GM21717 (cell line): ENCODE data around the gene SLC35B2.

Source experiments
- ATAC-seq: cut with Tn5 transposase; IDR thresholded peaks from one replicate; pipeline ENCODE4 v1.9.1; 2021; ENCODE audit warnings: mild to moderate bottlenecking, moderate library complexity; ENCODE audit not compliant: unreplicated experiment

Gene SLC35B2

DNA sequence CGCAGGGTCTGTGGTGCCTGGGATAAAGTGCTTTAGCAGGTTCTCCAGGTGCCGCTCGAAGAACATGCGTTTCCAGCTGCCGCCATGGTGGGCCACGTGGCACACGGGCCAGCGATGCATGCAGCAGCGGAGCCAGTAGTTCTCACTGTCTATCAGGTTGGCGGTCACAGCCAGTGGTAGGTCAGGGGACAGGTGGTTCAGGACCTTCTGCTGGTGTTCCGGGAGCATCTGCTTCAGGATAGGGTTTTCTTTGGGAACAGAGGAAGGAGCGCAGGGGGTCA, 28.9 kb upstream of the SLC35B2 start:
- no peak for ATAC-seq

DNA sequence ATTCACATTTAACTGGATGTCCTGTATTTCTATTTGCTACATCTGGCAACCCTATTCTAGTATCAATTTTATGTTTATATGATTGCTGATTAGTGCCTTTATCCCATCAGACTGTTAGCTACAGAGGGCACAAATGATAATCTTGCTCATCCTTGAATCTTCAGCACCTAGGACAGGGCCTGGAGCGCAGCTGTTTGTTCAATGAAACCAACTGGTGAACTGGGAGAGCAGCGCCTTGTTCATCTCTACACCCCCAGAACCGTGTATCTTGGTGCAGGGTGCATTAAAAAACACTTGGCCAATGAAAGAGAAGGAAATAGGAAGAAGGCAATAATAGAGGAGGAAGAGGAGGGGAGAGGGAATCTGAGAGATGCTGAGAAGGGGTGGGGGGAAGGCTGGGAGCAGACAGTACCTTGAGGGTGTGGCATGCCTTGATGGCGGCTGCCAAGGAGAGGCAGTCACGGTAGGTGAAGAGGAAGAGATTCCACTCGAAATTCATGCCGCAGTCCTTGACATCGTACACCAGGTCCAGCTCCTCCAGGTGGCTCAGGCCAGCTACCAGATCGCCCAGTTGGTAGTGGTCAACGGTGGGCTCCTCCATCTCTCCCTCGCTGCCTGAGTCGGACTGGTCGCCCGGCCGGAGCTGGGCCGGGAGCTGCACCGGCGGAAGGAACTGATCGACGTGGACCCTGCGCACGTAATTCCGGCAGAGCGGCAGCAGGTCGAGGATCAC, 28.4 kb upstream of the SLC35B2 start:
- no peak for ATAC-seq

DNA sequence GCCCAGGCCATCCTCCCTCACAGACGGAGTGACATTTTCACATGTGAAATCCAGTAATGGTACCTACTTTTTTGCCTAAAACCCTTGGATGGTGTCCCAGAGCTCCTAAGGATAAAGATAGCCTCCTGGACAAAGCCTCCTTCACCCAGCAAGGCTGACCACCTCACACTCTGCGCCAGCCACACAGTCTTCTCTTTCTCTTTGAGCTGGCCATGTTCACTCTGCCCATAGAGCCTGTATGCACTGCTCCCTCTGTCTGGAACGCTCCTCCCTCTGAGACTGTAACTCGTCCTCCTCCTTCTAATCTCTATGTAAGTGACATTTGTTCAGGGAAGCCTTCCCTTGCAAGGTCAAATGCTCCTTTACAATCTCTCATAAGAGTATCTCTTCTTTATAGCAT, 27.5 kb upstream of the SLC35B2 start:
- no peak for ATAC-seq

DNA sequence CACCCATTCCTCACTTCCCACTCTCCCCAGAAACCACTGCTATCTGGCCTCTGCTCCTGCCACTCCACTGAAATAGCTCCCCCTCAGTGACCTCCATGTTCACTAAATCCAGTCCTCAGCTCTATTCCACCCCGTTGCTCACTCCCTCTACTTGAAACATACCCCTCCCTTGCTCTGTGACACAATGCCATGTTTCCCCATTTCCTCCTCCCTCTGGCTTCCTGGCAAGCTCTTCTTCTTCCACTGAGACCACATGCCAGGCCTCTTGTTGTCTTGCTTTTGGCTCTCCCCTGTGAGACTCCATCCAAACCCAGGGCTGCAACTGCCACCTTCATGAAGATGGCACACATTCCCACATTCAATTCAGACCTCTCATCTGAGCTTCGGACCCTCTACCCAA, 26.8 kb upstream of the SLC35B2 start:
- no peak for ATAC-seq

DNA sequence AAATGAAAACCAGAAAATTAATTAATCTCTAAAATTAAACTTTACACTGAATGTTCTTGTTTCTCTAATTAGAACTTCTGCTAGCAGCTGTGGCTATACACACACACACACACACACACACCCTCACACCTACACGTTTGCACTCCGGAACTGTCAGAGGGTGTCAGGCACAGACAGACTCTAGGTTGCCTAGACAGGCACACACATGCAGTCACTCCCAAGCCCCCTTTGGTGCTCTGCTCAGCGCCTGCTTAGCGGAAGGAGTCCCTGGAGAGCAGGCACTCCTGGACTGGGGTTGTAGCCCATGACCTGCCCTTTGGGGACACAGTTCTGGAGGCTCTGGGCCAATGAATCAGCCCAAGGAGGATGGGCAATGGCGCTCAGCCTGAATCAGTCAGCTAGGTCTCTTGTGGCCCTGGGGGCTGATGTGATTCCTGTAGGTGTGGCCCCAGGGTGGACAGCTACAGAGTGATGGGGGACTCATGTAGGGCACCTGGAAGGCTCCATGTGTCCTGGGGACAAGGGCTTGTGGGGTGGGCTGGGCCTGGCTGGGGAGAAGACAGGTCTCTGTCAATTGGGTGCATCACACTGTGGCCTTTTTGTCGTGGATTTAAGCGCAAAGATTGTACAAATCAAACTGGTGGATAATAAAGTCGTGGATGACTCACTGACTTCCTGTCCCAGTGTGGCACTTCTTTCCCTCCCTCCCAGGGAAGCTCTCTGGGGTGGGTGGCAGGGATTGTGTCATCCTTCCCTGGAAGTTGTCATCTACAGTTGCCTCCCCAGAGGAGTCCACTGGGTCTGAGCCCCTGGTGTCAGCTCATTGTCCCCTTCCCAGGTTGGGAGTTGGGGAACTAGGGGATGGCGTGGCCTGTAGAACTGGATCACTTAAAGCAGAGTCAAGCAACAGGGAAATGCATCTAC, 21.7 kb upstream of the SLC35B2 start:
- ATAC-seq = no peak

DNA sequence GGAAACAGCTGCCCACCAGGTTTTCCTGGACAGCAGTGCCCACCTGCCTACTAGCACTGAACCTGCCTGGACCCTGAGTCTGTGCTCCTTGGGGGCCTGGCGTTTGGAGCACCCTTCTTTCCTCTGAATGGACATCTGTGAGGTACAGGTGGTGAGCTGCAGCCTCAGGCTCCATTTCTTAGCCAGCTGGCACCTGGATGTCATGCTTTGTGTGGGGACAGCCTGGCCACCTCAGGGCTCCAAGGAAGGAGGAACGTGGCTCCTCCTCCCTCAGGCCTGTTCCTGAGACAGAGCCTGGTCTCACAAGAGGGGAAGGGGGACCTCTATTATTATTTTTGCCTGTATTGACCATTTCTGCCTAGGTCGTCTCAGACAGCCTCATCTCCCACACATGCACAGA, 21.0 kb upstream of the SLC35B2 start:
- no peak for ATAC-seq

DNA sequence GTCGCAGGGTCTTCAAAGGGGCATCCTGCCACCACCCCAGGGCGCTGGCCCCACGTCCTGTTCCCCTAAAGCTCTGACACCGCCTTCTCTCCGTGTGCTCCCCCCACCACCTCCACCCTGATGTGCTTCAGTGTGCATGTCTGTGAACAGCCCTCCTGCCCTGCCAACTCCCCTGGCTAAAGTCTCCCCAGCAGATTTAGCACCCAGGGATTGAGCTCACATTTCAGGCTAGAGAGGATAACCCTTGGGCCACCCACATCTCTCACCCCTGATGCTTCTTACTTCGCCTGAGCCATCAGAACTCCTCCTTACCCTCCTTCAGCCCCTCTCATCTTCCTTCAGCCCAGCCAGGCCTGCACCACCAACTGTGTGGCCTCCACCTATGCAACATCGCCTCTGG, 20.4 kb upstream of the SLC35B2 start:
- no peak for ATAC-seq

DNA sequence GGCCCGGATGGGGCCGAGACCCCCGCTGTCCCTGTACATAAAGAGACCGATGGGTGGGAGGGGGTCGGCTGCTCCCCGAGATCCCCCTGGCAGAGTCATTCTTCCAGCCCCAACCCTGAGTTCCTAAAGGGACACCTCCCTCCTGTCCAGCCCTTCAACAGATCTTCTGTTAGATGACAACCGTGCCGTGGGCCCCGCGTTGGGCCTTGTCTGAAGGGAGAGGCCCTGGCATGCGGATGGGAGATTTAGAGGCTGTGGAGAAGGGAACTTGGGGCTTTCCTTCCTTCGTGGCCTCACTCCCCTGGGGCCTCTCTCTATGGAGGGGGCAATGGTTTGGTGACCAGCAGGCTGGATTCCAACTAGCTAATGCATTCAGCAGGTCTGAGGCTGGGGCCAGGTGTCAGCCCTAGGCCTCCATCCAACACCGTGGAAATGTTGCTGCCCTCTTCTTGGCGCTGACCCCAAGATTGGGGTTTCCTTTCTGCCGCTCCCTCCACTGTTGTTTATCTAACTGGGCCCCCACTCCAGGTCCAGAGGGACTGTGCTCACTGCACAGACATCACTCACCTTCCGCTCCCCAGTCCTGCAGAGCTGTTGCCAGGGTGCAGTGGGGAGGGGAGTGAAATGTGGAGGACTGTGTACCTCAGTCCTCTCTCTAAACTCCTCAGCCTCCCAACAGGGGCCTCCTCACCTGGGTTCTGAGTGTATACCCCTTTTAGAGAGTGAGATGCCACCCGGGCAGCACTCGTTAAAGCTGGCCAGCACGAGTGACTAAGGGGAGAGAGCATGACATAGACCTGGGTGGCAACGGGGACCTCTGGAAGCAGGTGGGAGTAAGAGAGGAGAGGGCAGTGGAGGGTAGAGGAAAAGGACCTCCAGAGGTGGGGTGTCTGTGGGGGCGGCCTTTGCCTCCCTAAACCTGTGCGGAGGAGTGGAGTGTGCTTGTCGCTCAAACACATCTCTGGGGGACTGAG, 19.6 kb upstream of the SLC35B2 start:
- no peak for ATAC-seq

DNA sequence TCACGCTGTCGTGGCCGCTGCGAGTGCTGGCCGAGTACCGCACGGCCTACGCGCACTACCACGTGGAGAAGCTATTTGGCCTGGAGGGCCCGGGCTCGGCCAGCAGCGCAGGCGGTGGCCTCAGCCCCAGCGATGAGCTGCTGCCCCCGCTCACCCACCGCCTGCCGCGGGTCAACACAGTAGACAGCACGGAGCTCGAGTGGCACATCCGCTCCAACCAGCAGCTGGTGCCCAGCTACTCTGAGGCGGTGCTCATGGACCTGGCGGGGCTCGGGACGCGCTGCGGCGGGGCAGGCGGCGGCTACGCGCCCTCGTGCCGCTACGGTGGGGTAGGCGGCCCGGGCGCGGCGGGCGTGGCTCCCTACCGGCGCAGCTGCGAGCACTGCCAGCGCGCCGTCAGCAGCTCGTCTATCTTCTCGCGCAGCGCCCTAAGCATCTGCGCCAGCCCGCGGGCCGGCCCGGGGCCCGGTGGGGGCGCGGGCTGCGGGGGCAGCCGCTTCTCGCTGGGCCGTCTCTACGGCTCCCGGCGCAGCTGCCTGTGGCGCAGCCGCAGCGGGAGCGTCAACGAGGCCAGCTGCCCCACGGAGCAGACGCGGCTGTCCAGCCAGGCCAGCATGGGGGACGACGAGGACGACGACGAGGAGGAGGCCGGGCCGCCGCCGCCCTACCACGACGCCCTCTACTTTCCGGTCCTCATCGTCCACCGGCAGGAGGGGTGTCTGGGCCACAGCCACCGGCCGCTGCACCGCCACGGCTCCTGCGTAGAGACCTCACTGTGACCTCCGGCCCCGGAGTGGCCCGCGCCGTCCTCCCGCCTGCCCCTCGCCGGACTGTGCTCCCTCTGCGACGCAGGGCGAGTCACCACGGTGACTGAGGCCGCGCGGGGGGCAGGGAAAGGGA, 18.7 kb upstream of the SLC35B2 start:
- no peak for ATAC-seq

DNA sequence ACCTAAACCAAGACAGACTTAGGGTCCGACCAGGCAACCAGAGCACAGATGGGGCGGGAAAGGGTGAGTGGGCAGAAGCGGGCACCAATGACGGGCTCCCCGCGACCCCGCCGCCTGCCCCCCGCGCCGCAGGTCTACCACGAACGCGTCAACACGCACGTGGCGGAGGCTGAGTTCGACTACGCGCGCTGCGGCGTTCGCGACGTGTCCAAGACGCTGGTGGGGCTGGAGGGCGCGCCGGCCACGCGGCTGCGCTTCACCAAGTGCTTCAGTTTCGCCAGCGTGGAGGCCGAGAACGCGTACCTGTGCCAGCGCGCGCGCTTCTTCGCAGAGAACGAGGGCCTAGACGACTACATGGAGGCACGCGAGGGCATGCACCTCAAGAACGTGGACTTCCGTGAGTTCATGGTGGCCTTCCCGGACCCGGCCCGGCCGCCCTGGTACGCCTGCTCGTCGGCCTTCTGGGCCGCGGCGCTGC, 18.0 kb upstream of the SLC35B2 start:
- ATAC-seq = no peak

DNA sequence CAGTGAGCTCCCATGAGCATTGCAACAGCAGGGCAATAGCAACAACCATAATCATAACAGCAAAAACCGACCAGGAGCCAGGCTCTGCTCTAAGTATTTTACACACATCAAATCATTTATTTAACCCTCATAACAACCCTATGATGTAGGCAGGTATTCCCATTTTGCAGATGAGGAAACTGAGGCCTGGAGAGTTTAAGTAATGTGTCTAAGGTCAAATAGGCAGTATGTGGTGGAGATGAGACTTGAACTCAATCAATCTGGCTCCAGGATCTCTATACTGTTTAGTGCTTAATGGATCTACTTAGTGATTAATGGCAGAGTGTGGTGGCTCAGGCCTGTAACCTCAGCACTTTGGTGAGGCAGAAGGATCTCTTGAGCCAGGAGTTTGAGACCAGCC, 16.3 kb upstream of the SLC35B2 start:
- ATAC-seq = no peak

DNA sequence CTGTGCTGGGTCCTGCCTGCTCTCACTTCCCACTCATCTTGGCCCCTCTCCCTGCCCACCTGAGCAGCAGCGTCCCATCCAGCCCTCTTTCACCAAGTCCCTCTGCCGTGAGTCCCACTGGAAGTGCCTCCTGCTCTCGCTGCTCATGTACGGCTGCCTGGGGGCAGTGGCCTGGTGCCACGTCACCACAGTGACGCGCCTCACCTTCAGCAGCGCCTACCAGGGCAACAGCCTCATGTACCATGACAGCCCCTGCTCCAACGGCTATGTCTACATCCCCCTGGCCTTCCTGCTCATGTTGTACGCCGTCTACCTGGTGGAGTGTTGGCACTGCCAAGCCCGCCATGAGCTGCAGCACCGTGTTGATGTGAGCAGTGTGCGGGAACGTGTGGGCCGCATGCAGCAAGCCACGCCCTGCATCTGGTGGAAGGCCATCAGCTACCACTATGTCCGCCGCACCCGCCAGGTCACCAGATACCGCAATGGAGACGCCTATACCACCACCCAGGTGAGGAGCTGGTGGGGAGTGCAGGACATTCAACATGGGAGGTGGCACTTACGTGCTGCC, 15.8 kb upstream of the SLC35B2 start:
- no peak for ATAC-seq

DNA sequence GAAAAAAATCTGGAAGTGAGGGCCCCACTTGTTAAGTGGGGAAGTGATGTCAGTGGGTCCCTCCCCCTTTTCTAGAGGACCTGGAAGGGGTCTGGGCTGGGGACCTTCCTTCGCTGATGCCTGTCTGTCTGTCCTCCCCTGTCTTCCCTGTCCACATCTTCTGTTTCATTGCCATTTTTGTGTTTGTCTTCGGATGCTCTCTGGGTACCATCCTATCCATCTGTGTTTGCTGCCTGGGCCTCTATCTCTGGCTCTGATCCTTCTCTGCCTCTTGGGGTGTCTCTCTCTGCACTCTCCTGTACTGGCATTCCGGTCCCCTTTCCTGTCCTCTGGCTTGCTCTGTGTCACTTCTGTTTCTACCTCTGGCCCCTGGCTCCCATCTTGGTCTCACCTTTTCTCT, 15.2 kb upstream of the SLC35B2 start:
- ATAC-seq = no peak

DNA sequence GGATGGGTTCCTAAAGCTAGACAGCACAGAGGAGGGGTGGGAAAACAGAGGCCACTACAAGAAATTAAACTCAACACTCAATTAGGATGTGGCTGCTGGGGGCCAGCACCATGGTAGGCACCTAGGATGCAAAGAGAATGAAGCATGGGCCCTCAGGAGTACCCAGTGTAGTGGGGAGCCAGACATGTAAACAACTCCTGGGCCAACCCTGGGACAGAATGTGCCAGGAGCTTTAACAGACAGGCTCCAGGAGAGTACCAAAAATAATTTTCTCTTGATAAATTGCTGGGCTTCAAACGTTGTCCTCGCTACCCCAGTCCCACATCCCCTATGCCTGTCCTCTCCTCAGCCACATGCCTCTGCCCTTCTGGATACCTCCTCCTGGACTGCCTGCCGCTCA, 14.6 kb upstream of the SLC35B2 start:
- no peak for ATAC-seq

DNA sequence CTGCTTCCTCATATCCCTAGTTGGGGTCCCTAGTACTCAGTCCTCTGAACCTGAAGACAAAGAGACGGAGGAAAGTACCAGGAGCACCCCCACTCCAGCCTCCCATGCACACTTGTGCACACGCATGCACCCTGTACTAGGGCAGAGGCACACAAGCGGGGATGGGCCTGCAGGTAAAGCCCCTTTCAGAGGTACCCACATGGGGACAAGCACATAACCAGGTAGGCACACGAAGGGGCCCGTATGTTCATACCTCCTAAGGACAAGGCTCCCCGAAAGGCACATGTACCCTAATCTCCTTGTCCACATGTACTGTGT, 14.0 kb upstream of the SLC35B2 start:
- ATAC-seq = no peak

DNA sequence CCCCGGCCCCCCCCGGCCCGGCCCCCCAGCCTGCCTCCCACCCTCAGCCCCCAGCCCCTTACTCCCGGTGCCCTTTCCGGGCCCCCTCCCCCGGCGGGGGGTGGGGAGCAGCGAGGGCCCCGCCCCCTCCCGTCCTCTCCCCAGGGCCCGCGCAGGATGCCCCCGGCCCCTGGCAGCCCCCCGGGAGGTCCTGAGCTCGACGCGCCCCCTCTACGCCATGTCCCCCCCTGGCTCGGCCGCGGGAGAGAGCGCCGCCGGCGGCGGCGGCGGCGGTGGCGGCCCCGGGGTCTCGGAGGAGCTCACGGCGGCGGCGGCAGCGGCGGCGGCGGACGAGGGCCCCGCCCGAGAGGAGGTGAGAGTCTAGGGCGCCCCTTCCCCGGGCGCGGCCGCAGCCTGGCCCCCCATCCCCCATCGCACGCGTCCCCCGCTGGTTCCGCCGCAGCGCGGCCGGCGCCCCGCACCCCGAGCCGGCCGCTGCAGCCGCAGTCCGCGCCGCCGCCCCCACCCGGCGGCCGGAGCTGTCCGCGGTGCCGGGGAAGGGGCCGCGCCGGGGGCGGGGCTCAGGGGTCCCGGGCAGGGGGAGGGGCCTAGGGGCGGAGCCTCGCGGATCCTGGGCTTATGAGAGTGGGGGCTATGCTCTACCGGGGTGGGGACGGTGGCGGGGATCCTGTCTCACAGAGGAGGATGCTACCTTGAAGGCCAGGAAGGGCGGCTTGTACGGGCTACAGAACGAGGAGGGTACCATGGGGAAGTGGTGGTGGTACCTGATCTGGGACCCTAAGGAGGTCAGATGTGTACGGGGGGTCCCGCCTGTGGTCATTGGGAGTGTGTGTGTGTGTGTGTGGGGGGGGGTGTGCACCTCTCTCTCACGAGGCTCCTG, 13.4 kb upstream of the SLC35B2 start:
- ATAC-seq = no peak

DNA sequence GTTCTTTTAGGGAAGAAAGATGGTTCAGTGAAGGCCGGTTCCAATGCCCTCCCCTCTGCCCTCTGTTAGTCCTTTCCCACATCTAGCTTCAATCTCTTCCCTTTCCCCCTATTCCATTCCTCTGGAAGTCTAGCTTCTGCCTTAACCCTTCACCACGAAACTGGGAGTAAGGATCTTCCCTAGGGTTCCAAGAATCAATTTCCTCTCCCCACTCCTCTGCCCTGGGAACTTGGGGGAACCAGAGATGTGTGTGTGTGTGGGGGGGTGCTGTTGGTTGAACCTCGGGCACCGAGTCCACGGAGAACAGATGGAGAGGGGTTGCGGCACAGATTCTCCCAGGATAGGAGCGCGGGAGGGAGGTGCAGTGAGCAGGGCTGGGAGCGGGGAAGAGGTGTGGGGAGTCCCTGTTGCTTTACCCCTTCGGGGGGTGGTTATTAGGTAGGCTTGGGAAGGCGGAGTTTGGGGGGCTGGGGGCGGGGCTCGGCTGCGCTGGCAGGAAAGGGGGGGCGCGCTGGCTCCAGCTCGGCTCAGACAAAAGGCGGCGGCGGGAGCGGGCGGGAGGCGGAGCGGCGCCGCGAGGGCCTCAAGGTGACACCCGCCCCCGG, 12.7 kb upstream of the SLC35B2 start, which contains the start of gene TMEM151B:
TMEM151B (plus strand) TSS at position 530 of the 605 bp plus-strand sequence. CDS start 293 bp downstream, outside the sequence.
- no peak for ATAC-seq

DNA sequence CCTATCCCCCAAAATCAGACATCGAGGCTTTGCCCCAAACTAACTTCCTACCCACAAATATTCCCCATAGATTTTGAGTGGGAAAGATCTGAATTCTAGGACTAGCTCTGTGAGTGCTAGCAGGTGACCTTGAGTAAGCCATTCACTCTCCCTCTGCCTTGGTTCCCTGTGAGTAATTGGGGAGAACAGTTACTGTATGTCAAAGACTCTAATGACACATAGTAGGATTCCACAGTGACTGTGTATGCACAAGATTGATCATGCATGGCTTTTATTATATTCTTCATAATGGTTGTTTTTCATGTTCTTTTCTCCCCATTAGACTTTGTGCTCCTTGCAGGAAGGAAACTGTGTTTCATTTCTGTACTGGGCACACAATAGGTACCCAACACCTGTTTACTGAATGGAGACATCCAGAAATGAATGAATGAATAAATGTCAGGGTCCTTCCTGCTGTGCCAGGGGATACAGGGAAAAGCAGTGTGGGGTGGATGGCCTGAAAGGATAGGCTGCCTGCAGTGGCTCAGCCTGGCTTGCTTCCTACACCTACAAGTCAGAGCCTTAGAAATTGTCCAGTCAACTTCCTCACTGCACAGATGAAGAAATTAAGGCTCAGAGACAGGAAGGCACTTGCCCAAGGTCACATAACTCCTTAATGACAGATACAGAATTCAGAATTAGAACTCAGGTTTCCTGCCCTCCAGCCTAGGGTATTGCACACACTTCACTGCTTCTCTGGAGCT, 12.0 kb upstream of the SLC35B2 start:
- ATAC-seq = no peak
